GM12891 (cell line): Measurements from ENCODE around the gene GSTT4.

Experiments
- POLR2A ChIP-seq: IDR thresholded peaks from 2 replicates; pipeline ENCODE4 v1.6.1; 2011; ENCODE audit warnings: low read depth, low read length, control low read depth
- POLR2AphosphoS5 ChIP-seq: IDR thresholded peaks from 2 replicates; pipeline ENCODE4 v1.6.1; 2011; ENCODE audit warnings: low read depth, low read length, control low read depth
- POU2F2 ChIP-seq: IDR thresholded peaks from 2 replicates; pipeline ENCODE4 v1.6.1; 2011; ENCODE audit warnings: low read depth, mild to moderate bottlenecking, control low read depth, low read length, moderate library complexity
- TAF1 ChIP-seq: IDR thresholded peaks from 2 replicates; pipeline ENCODE4 v1.6.1; 2011; ENCODE audit warnings: low read depth, low read length, control low read depth

GRCh38 chr22:24043958-24044357, 38.7 kb upstream of the GSTT4 start:
- TF ChIP-seq TAF1 (no peak), POLR2A (no peak), POLR2AphosphoS5 (no peak), POU2F2 (no peak)
